Uterus (tissue), 4 donors: ENCODE results near the gene RASA3. TPM values are rescaled to one million over a fixed set of nuclear protein-coding genes. Genes with fewer than 3 reads are reported as not detected.

Experiments used
- DNase-seq, 2 donors: peaks; one replicate each; pipeline ENCODE4 v3.0.0-alpha.2; 2019 to 2020
- H3K27ac ChIP-seq, 2 donors: fragments of 200-600 bp; sonication (generic); 1 replicate in 1 of 2; 2 replicates in 1 of 2; pipeline ENCODE4 v1.5.1; 2016 to 2018
- H3K27me3 ChIP-seq, 2 donors: fragments of 200-600 bp; sonication (generic); one replicate each; pipeline ENCODE4 v1.5.1; 2018 to 2019; ENCODE audit warnings: control low read depth in 1 of 2
- H3K36me3 ChIP-seq, 2 donors: fragments of 200-600 bp; sonication (generic); one replicate each; pipeline ENCODE4 v1.5.1; 2019; ENCODE audit warnings: control low read depth in 1 of 2
- H3K4me1 ChIP-seq, 2 donors: fragments of 200-600 bp; sonication (generic); one replicate each; pipeline ENCODE4 v1.5.1; 2018 to 2019; ENCODE audit warnings: control low read depth in 1 of 2
- H3K4me3 ChIP-seq, 2 donors: fragments of 200-600 bp; sonication (generic); 1 replicate in 1 of 2; 2 replicates in 1 of 2; pipeline ENCODE4 v1.5.1; 2018 to 2019; ENCODE audit warnings: mild to moderate bottlenecking in 1 of 2
- H3K9me3 ChIP-seq, 2 donors: fragments of 200-600 bp; sonication (generic); one replicate each; pipeline ENCODE4 v1.5.1; 2019; ENCODE audit warnings: control low read depth in 1 of 2
- POLR2A ChIP-seq, 2 donors: fragments of 450-650 bp; IDR thresholded peaks; one replicate each; pipeline ENCODE4 v1.6.1; 2016; ENCODE audit warnings: antibody characterized with exemption in 2 of 2, mild to moderate bottlenecking in 1 of 2, moderate library complexity in 1 of 2
- intact Hi-C: fragments of 100-400 bp; cut with DNase I; formaldehyde crosslinking; loops from one replicate; pipeline ENCODE4 v1.15.1; 2023; ENCODE audit warnings: low total_unique reads
- total RNA-seq, 4 donors: library from RNA; depleted of rRNA in 3 of 4; stranded (reverse); fragments of >200 nt in 3 of 4; gene quantifications; one replicate each; pipeline versions ENCODE4 v1.1.0 to v1.2.4, GENCODE V29; 2014 to 2023
- TF ChIP-seq, protein P1 (sequence below), 4 experiments: fragments of 200-600 bp in 2 of 4; fragments of 450-650 bp in 2 of 4; sonication (generic) in 2 of 4; IDR thresholded peaks; one replicate each; pipeline ENCODE4 v1.5.1; 2016 to 2019; ENCODE audit warnings: antibody characterized with exemption in 4 of 4, mild to moderate bottlenecking in 2 of 4, moderate library complexity in 1 of 4
- donor health status: DM: yes; HTN: yes; CAD: no.

RASA3 gene
- total RNA-seq, 4 donors from 2014 or later, result 8.5 to 31.6 (median 17.2) TPM

GRCh38 chr13:114016321-114017027, 115.9 kb downstream of the RASA3 start:
- intact Hi-C loops, result no loop called here
- Histone ChIP-seq H3K4me1 (no peaks in the 10 kb centered on the region), H3K9me3 (no peaks in the 10 kb centered on the region), H3K27me3 (no peaks in the 10 kb centered on the region), H3K36me3 (no peaks in the 10 kb centered on the region), H3K27ac (no peak overlapping the region), H3K4me3 (no peak overlapping the region)
- DNase-seq, result no peak
- no peak for TF ChIP-seq POLR2A (IDR thresholded peaks at IDR 0.05)
- TF ChIP-seq, protein P1, sequence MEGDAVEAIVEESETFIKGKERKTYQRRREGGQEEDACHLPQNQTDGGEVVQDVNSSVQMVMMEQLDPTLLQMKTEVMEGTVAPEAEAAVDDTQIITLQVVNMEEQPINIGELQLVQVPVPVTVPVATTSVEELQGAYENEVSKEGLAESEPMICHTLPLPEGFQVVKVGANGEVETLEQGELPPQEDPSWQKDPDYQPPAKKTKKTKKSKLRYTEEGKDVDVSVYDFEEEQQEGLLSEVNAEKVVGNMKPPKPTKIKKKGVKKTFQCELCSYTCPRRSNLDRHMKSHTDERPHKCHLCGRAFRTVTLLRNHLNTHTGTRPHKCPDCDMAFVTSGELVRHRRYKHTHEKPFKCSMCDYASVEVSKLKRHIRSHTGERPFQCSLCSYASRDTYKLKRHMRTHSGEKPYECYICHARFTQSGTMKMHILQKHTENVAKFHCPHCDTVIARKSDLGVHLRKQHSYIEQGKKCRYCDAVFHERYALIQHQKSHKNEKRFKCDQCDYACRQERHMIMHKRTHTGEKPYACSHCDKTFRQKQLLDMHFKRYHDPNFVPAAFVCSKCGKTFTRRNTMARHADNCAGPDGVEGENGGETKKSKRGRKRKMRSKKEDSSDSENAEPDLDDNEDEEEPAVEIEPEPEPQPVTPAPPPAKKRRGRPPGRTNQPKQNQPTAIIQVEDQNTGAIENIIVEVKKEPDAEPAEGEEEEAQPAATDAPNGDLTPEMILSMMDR (IDR thresholded peaks at IDR 0.05), result no peak

GRCh38 chr13:114015969-114016295, 116.5 kb downstream of the RASA3 start:
- Histone ChIP-seq H3K27me3 (no peaks in the 10 kb centered on the region), H3K4me1 (no peaks in the 10 kb centered on the region), H3K36me3 (no peaks in the 10 kb centered on the region), H3K4me3 (no peak overlapping the region), H3K9me3 (no peaks in the 10 kb centered on the region), H3K27ac (no peak overlapping the region)
- intact Hi-C loops, result no loop called here
- DNase-seq, result no peak
- TF ChIP-seq POLR2A (IDR thresholded peaks at IDR 0.05), result no peak
- TF ChIP-seq, protein P1 (IDR thresholded peaks at IDR 0.05), result no peak

DNA sequence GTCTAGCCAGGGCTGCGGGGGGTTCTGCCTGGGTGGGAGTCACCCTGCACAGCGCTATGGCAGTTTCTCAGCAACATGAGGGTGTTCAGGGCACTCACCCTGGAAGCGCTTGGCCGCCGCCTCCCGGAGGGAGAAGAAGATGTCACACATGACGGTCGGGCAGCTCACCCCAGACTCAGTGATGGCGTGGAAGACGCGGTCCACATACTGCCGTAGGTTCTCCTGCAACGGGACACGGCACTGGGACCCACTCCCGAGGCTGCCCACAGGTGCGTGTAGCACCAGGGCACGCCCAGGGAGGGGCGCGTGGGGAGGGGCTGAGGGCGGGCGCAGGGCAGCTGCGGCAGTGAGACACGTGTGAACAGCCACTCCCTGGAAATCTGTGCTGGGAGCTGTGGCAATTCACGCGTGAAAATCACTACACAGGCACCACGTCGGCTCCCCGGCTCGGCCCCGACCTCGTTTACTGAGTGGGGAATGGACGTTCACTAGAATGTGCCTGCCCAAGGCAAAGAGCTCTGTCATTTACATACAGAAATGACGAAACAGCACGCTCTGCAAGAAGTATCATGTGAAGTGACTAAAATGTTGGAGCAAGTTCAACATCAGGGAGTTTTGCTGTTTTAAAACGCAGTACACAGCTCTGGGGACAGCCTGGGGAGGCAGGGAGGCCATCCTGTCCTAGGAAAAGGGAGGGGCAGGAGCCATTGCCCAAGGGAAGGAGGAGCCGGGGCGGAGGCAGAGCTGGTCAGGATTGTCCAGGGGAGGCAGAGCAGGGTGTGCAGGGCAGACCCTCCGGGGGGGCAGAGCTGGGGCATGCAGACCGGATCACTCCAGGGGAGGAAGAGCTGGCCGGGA, 117.1 kb downstream of the RASA3 start:
- H3K4me1 ChIP-seq, result no peaks in the 10 kb centered on the region
- TF ChIP-seq POLR2A (IDR thresholded peaks at IDR 0.05), result no peak
- TF ChIP-seq, protein P1 (IDR thresholded peaks at IDR 0.05), result no peak
- no peak overlapping the region for H3K4me3 ChIP-seq
- H3K27ac ChIP-seq, result no peak overlapping the region
- H3K27me3 ChIP-seq, result no peaks in the 10 kb centered on the region
- intact Hi-C loops, result no loop called here
- no peak for DNase-seq
- H3K9me3 ChIP-seq, result no peaks in the 10 kb centered on the region
- no peaks in the 10 kb centered on the region for H3K36me3 ChIP-seq

GRCh38 chr13:114013952-114014629, 118.3 kb downstream of the RASA3 start:
- no peak overlapping the region for H3K27ac ChIP-seq

More at GRCh38 chr13:114013952-114014629, 118.3 kb downstream of the RASA3 start:
- no peaks in the 10 kb centered on the region for H3K4me1 ChIP-seq
- TF ChIP-seq POLR2A (IDR thresholded peaks at IDR 0.05), result no peak
- TF ChIP-seq, protein P1 (IDR thresholded peaks at IDR 0.05), result no peak
- intact Hi-C loops, result no loop called here
- DNase-seq, result no peak
- H3K4me3 ChIP-seq, result no peak overlapping the region
- no peaks in the 10 kb centered on the region for H3K9me3 ChIP-seq
- no peaks in the 10 kb centered on the region for H3K36me3 ChIP-seq
- H3K27me3 ChIP-seq, result no peaks in the 10 kb centered on the region
